DMS 273 (cell line): ENCODE results near the gene SH3D19.
A peak's percentile ranks its signal among the peaks of the same experiment; 100 is the strongest.

Source experiments
- DNase-seq: peaks from one replicate; lab custom pipeline; 2025; ENCODE audit not compliant: unreplicated experiment; lab: John Stamatoyannopoulos, UW

The SH3D19 gene, protein sequence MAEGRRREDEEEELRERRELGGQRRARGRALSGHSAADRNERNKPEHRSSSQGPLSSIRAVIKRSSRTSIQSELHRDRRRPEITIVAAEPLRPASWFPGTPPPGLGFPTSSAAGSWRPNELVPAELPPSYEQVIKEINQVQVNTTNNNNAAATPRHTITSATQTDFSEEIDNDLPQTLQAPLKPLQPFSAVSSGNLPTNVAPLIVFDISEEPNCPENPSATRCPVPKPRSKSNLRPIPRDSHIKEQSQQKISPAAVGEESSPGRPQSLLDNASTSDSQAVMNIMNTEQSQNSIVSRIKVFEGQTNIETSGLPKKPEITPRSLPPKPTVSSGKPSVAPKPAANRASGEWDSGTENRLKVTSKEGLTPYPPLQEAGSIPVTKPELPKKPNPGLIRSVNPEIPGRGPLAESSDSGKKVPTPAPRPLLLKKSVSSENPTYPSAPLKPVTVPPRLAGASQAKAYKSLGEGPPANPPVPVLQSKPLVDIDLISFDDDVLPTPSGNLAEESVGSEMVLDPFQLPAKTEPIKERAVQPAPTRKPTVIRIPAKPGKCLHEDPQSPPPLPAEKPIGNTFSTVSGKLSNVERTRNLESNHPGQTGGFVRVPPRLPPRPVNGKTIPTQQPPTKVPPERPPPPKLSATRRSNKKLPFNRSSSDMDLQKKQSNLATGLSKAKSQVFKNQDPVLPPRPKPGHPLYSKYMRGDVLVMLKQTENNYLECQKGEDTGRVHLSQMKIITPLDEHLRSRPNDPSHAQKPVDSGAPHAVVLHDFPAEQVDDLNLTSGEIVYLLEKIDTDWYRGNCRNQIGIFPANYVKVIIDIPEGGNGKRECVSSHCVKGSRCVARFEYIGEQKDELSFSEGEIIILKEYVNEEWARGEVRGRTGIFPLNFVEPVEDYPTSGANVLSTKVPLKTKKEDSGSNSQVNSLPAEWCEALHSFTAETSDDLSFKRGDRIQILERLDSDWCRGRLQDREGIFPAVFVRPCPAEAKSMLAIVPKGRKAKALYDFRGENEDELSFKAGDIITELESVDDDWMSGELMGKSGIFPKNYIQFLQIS

DNA sequence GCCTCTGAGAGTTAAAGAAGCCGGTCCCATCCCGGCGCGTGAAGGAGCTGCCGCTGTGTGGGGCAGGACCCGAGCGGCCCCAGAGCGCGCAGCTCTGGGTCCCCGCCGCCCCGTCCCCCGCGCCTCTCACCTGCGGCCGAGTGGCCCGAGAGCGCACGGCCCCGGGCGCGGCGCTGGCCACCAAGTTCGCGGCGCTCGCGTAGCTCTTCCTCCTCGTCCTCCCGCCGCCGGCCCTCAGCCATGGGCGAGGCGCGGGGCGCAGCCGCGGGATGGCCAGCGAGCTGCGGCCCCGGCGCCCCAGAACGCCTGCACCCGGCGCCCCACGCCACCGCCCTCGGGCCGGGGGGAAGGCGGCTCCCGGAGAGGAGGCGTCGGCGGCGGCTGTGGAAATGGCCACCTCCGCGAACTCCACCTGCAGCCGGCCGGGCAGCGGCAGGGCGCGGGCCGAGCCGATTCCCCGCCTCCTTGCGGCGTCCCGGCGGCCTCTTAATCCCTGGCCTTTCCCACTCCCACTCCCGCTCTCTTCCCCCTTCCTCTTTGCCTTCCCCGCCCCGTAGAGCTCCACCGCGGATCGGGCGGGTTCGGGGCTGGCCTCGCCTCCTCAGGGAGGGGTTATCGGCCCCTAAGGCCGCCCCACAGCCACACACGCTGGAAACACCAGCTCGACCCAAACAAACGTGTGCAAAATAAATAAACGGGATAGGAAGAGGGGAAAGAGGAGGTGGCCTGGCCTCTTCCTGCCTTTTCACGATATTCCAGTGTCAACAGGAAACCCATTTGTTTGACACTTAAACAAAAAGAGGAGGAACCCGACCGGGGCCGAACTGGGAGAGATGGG, at the start of gene SH3D19:
Gene SH3D19 (minus strand): TSS at position 495 of the 838 bp plus-strand sequence. CDS start 253 bp downstream, at position 242.
- DNase-seq: peak; percentile 69

DNA sequence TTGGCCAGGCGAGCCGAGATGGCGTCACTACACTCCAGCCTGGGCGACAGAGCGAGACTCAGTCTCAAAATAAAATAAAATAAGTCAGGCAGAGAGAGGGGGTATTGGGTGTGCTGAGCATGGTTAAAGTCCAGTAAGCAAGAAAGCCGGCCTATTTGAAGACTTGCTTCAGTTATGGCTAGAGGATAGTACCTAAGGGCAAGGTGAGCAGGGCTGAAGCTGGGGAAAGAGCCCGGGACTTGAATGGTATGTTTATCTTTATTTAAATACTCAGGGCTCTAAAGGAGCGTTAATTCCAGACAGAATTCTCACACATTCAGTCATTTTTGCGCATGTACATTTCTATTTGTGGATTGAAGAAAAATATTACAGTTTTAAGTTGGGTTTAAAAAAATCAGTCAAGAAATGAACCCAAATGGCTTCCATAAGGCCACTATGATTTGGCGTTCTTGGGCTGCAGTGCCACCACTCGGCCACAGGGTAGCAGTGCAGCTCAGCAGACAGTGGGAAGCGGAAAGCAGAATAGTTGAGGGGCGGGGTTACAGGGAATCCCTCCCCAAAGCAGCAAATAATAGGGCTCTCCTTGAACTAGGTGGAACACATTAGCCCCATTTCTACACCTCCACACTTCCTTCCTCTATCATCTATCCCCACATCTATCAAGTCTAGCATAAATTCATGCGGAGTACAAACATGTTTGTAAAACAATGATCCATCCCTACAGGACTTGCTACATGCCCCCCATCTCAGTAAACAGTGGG, 37.2 kb upstream of the SH3D19 start:
- peak; percentile 87 for DNase-seq

DNA sequence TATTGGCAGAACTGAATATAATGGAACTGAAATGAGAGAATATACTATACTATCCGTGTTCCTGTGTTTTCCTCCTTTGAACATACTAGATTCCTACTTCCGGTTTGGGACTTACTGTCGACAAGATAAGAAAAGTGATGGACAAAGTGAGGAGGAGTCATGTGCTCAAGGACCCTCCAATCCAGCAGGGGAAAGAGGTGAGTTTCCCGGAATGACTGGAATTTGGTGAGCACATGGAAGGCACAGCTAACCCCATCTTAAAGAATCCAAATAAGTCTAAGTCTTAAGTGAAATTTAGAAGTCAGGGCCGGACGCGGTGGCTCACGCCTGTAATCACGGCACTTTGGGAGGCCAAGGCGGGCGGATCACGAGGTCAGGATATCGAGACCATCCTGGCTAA, 36.6 kb upstream of the SH3D19 start:
- DNase-seq: no peak

DNA sequence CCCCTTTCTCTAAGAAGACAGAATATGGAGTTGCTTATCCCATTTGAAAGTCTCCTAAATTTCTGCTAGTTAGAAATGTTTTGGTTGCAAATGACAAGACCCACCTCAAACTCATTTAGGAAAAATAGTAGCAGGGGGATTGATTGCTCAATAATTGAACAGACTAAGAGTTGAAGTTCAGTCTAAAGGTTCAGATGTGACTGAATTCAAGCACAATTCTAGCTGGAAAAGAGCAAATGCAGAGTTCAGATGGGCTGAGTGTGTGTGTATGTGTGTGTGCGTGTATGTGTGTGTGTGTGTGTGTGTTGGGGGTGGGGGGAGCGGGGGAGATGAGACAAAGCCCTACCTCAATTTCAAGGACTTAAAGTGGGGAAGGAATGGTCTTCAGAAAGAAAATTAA, 35.7 kb upstream of the SH3D19 start:
- DNase-seq: no peak

DNA sequence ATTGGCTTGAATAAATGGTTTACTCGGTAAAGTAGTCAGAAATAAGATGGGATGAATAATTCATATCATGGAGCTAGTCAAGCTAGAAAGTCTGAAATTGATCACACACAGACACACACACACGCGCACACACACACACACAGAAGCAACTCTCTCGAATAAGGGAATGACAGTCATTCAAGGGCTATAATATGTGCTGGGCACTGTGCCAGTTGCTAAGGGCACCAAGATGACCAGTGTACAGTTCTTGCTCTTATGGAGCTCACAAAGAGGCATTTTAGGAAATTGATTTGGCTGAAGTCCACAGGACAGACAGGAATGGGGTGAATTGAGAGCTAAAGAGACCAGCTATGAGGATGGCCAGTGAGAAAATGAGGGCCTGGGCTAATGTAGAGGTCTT, 34.2 kb upstream of the SH3D19 start:
- DNase-seq: no peak

DNA sequence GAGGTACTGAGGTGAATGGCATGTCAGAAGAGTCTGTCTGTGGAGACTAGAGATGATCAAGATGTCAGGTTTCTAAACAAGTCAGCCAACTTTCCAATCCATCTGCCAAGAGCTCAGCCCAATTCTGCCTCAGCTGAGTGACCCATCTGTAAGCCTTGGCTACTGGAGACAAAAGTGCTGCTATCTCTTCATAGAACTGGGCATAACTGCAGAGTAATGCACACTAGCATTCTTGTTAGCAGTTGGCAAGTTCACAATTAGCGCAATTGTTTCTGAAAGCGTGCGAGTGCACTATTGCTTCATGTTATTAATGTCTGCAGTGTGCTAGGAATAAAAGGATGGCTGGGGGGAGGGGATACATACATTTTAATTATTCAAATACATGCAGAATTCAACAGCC, 32.9 kb upstream of the SH3D19 start:
- peak; percentile 10 for DNase-seq

DNA sequence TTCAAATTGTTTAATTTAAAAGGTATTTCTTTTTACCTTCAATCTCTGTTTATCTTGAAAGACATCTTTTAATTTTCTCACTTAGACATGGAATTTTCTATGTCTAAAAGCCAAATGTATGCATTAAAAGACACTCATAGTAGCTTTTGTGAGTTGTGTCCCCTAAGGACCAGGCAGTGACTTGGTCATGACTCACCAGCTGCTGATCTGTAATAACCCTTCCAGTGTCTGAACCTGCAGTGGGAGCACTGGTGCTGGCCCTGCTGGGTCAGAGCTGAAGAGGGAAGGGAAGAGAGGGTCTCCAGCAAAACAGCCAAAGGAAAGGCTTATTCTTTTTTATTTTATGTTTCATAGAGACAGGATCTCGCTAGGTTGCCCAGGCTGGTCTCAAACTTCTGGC, 31.1 kb upstream of the SH3D19 start:
- no peak for DNase-seq

DNA sequence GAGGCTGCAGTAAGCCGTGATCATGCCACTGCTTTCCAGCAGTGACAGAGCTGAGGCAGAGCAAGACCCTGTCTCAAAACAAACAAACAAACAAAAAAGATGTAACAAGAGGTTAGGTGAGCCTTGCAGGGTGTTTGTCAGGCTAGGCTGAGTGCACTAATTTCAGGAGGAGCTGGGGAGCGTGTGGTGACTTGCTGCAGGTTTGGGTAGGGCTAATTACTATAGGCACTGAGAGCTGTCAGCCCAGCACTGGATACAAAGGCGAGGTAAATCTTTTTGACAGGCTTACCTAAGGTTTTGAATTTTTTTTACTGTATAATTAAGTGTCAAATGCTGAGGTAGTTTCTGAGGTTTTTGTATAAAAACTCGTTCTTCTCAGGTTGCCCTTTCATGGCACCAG, 29.8 kb upstream of the SH3D19 start:
- DNase-seq: no peak

DNA sequence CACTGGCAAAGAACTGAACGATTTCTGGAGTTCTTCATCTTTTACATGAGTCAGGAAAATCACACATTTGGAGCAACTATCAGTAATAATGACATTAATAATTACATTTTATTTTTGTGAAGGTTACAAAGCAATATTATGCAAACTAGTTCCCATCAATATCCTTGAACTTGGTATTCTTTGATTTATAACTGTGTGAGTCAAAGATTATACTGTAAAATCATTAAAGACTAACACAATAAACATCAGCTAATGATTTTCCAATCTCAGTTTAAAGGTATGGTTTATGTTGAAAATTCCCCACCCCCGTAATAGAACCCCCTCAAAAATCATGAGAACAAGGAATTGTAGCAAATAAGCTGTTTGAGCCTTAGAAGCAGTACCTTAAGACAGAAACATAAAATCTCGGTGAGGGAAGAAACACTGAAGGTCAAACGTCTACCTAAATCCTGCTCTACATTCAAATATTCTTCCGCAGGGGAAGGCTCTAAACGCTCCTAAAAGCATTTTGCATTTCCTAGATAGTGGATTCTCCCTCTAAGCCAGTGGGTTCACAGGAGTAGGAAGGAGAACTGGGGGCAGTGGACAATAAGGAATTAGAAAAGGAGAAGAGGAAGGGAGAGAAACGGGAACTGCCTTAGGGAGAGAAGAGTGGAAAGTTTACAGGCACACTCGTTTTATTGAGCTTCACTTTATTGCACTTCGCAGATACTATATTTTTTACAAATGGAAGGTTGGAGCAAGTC, 22.3 kb upstream of the SH3D19 start:
- no peak for DNase-seq

DNA sequence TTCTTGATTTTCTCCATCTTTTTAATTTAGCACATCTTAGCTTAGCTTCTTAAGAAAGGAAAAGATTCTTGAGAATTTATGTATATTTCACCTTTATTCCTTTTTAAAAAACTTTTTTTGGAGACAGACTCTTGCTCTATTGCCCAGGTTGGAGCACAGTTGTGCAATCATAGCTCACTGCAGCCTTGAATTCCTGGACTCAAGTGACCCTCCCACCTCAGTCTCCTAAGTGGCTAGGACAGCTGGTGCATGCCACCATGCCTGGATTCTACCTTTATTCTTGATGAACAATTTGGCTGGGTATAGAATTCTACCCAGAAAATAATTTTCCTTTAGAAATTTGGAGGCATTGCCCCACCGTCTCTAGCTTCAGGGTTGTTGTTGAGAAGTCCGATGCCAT, 19.5 kb upstream of the SH3D19 start:
- no peak for DNase-seq

DNA sequence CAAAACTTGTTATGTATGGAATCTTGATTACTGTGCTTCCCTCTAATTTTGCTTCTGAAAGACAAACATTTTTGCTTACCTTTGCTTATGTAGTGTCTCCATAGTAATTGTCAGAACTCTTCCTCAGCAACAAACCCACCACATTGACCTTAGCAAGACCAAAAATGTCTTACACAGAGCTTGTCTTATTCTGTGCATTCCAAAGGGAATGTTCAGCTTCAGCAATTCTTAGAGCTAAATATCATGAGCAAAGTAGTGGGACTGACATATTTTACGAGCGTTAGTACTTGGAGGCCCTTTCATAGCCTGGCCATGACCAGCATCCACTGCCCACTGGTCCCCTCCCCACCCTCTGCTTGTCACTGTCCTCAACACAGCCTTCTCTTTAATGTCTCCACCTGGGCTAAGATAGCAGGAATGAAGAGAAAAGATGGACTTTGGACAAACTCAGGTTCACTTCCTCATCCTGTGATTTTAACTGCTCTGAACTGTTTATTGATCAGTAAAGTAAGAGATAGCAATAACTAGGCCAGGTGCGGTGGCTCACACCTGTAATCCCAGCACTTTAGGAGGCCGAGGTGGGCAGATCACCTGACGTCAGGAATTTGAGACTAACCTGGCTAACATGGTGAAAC, 15.5 kb upstream of the SH3D19 start:
- DNase-seq: no peak

DNA sequence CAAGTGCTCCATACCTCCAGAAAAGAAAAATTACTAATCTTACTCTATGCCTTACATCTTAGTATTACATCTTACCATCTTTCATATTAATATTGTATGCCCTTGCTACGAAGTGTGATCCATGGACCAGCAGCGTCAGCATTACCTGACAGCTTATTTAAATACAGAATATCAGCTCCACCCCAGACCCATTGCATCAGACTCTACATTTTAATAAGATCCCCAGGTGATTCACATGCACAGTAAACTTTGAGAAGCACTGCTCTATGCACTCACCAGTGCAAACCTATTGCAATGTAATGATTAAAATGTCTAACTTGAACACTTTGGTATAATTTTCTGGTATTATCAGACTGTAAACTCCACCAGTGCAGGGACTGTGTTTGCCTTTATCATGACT, 14.1 kb upstream of the SH3D19 start:
- DNase-seq: no peak

DNA sequence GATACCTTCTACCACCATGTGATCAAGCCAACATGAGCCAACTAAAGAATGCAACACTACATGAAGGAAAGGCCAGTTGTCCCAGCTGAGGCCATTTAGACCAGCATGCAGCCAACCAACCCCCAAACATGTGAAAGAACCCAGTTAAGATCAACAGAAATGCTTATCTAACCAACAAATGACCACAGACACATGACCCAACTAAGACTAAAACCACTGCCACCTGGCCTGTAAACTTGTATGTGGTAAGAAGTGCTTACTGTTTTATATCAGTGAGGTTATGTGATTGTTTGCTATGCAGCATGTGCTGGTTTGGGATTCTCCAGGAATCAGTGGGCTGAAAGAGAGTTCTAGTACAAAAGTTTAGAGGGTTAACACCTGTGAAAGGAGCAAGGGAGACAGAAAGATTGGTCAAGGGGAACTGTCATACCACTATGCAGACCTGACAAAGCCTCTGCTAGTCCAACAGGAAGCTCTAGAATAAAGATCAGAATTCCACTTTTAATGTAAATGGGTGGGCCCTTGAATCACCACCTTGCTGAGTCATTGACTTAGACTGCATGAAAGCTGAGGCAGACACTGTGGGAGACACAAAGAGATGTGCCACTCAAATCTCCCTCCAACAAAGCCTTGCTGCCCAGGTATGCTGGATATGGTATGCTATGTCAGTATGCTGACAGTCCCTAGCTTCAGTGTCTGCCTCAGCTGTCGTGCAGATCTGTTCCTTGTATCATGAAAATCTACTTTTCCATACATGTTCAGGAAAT, 6.1 kb upstream of the SH3D19 start:
- DNase-seq: no peak

DNA sequence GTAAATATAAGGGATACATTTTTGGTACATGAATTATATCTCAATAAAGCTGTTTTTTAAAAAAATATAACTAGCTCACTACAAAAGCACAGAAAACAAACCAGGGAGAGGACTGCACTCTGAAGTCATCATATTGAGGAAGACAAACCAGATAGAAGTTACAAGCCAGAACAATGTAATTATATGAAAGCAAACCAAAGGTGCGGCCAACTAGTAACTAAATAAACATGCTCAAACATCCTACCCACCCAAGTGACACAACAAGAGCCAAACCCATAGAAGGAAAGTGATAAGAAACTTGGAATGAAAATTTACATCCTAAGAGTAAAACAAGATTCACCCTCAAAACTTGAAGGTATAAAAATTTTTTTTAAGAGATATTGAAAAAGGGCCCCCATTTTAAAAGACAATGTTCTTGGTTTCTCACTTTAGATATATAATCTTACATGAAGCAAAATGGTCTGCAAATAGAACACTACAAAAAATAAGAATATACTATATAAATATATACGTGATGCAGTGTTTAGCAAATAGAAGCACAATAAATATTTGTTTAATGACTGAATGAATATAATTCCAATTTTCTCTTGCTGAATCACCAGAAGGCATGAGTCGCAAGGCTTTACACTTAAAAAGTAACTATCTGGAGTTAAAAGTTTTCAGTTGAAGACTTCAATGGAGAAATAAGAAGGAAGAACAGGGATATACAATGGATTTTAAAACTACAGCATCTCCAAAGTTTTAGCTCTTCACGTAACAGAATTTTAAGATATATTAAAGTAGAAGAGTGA, 4.0 kb upstream of the SH3D19 start:
- no peak for DNase-seq

DNA sequence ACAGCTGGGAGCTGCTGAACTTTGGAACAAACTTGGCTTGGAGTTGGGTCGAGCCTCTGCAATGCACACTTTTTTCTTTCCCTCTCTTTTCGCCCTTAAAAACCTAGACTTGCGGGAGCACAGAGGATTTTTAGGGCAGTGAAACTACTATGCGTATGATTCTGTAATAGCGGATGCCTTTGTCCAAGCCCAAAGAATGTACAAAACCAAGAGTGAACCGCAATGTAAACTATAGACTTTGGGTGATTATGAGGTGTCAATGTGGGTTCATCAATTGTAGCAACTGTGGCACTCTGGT, 493 bp upstream of the SH3D19 start:
- DNase-seq: no peak

DNA sequence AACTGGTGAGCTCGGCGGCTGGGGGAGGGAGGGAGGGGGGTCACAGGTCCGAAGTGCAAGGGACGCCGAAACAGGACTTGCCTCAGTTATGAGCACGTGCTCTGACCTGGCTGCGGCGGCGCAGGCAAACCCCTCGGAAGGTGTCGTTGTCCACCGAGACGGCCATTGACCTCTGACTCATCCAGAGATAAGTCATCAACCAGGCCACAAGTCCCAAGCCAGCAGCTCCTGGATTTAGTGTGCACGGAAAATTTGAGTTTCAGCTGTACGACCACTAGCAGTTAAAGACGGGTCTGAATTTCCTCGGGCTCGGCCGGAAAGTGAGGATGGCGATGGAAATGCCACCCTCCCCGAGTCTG, 674 bp downstream of the SH3D19 start:
- DNase-seq: peak; percentile 62

DNA sequence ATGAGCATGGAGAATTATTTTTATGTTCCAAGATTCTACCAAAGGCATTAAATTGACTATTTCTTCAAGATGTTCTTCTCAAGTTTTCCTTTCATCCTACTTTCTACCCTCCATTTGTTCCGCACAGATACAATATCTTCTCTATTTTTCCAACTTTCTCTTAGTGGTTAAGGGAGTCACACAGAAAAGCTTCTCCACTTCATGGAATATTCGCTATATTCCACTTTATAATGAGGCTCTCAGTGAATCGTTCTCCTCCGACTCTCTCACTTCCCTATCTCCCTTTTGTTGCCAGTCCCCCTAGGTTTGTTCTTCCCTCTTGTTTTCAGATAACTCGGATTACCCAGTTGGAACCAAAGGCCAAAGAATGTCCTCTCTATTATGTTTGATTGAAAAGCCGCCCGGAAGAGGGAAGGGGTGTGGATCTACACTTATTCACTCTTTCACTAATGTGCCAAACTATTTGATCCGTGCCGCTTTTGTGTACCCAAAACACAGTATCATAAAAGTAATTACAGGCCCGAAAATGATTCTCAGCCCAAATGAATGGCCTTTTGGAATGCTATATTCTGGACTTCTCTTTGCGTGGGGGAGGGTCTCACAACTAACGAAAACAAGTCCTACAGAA, 1.2 kb downstream of the SH3D19 start:
- DNase-seq: peak; percentile 49
